Measurements from ENCODE around the gene TXLNA.
A peak's percentile ranks its signal among the peaks of the same experiment; 100 is the strongest.

Gene TXLNA

GRCh38 chr1:32184650-32185049 lies 5.2 kb downstream of the TXLNA start:
- no peak for DNase-seq (ENCODE audit: low read depth in 2 of 2)

- DNase-seq (ENCODE audit: low read depth in 2 of 2) = no peak
Observed at GRCh38 chr1:32186077-32186476, 6.6 kb downstream of the TXLNA start.

GRCh38 chr1:32186491-32186890 lies 7.0 kb downstream of the TXLNA start:
- no peak for DNase-seq (ENCODE audit: low read depth in 2 of 2)

- DNase-seq (ENCODE audit: low read depth in 2 of 2) = no peak
Observed at GRCh38 chr1:32187850-32188249, 8.4 kb downstream of the TXLNA start.

GRCh38 chr1:32192220-32192948 lies 12.9 kb downstream of the TXLNA start:
- no peak for DNase-seq (ENCODE audit: low read depth in 2 of 2)

GRCh38 chr1:32194984-32195383 lies 15.5 kb downstream of the TXLNA start:
- no peak for DNase-seq (ENCODE audit: low read depth in 2 of 2)

GRCh38 chr1:32195531-32195930 lies 16.1 kb downstream of the TXLNA start:
- DNase-seq (ENCODE audit: low read depth in 2 of 2) = no peak

GRCh38 chr1:32195972-32196823 lies 16.7 kb downstream of the TXLNA start:
- DNase-seq (ENCODE audit: low read depth in 2 of 2) = no peak

- no peak for DNase-seq (ENCODE audit: low read depth in 2 of 2)
Observed at GRCh38 chr1:32197074-32197473, 17.6 kb downstream of the TXLNA start.

- no peak for DNase-seq (ENCODE audit: low read depth in 2 of 2)
Observed at GRCh38 chr1:32197837-32198236, 18.4 kb downstream of the TXLNA start.

- no peak for DNase-seq (ENCODE audit: low read depth in 2 of 2)
Observed at GRCh38 chr1:32198237-32199042, 19.0 kb downstream of the TXLNA start.

- no peak for DNase-seq (ENCODE audit: low read depth in 2 of 2)
Observed at GRCh38 chr1:32199043-32199716, 19.7 kb downstream of the TXLNA start.

GRCh38 chr1:32199717-32200072 lies 20.2 kb downstream of the TXLNA start:
- no peak for DNase-seq (ENCODE audit: low read depth in 2 of 2)

- peak; percentile 36 to 41 for DNase-seq (ENCODE audit: low read depth in 2 of 2)
Observed at GRCh38 chr1:32200226-32201010, 20.9 kb downstream of the TXLNA start, which contains the start of gene CCDC28B. Gene CCDC28B (plus strand): TSS chr1:32200595. CDS start chr1:32201936, 1,341 bp downstream.

- peak; percentile 75 to 81 for DNase-seq (ENCODE audit: low read depth in 2 of 2)
Observed at GRCh38 chr1:32201011-32201855, 21.8 kb downstream of the TXLNA start.

- DNase-seq (ENCODE audit: low read depth in 2 of 2) = no peak
Observed at GRCh38 chr1:32204943-32205361, 25.5 kb downstream of the TXLNA start.

GRCh38 chr1:32205401-32206370 lies 26.2 kb downstream of the TXLNA start, which contains the start of gene IQCC:
Gene IQCC (plus strand): TSS chr1:32205671. CDS start chr1:32205682, 11 bp downstream.
- peak; percentile 82 to 84 for DNase-seq (ENCODE audit: low read depth in 2 of 2)

- DNase-seq (ENCODE audit: low read depth in 2 of 2) = no peak
Observed at GRCh38 chr1:32208469-32208868, 29.0 kb downstream of the TXLNA start.
